Cardiac muscle cell (in vitro differentiated cells and primary cell): ENCODE measurements around the gene MACROD2. TPM values are rescaled to one million over a fixed set of nuclear protein-coding genes. Genes with fewer than 3 reads are reported as not detected.
"Not testable (repeated sequence)": the region's sequence is repeated elsewhere in the genome, so short reads cannot be mapped to it uniquely, and the experiment has no call there.

Source experiments
- DNase-seq, 2 donors: peaks; one replicate each; pipeline versions ENCODE4 v3.0.0 to v3.0.0-alpha.2; 2010 to 2017; ENCODE audit warnings: low read depth in 1 of 2, low spot score in 1 of 2
- H3K27ac ChIP-seq: fragments of 200-600 bp; sonication (generic); 2 replicates; pipeline ENCODE4 v1.5.1; 2016
- H3K27me3 ChIP-seq: fragments of 200-600 bp; sonication (generic); 2 replicates; pipeline ENCODE4 v1.6.0; 2016; ENCODE audit warnings: control low read depth
- H3K36me3 ChIP-seq: fragments of 200-600 bp; sonication (generic); 2 replicates; pipeline ENCODE4 v1.5.1; 2016; ENCODE audit warnings: control low read depth
- H3K4me1 ChIP-seq: fragments of 200-600 bp; sonication (generic); 2 replicates; pipeline ENCODE4 v1.8.1; 2017; ENCODE audit warnings: low read depth, mild to moderate bottlenecking, mixed run types
- H3K4me3 ChIP-seq: fragments of 200-600 bp; sonication (generic); 2 replicates; pipeline ENCODE4 v1.5.1; 2016; ENCODE audit warnings: mild to moderate bottlenecking
- H3K9me3 ChIP-seq: fragments of 200-600 bp; sonication (generic); 2 replicates; pipeline ENCODE4 v1.5.1; 2017; ENCODE audit warnings: low read depth, mild to moderate bottlenecking, control low read depth
- polyA plus RNA-seq: library from polyadenylated mRNA; unstranded; fragments of >200 nt; fragmentation: Nextera tagmentation; extraction: Ambion mirVana; gene quantifications from 2 replicates; pipeline ENCODE4 v1.2.1, GENCODE V29; 2016
- total RNA-seq: library from RNA; depleted of rRNA; stranded (reverse); fragments of >200 nt; gene quantifications from 2 replicates; pipeline ENCODE4 v1.2.3, GENCODE V29; 2016
- TF ChIP-seq, protein P1 (sequence below): IDR thresholded peaks from 2 replicates; pipeline ENCODE4 v1.5.1; 2012; ENCODE audit warnings: low read depth, mild to moderate bottlenecking, low read length

Gene MACROD2
- total and polyA plus RNA-seq, 2 experiments from 2014 or later, result 9.3 to 14.4 TPM

DNA sequence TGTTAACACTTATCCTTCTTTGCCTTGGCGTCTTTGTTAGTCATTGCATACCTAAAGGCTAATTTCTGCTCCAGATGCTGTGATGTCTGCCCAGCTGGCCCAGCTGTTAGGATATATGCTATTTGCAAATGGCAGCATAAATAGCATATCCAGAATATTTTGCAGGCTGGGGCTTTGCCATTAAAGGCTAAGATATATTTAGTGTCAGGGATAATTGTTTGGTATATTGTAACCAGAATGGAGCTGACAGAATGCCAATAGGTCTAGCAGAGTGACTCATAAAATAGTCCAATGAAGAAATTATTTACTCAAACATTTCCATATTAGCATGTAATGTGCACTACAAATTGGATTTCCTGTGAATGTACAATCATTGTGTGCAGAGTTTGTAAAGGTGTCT, 926.2 kb downstream of the MACROD2 start:
- H3K9me3 ChIP-seq, result no peaks in the 10 kb centered on the region
- TF ChIP-seq, protein P1, sequence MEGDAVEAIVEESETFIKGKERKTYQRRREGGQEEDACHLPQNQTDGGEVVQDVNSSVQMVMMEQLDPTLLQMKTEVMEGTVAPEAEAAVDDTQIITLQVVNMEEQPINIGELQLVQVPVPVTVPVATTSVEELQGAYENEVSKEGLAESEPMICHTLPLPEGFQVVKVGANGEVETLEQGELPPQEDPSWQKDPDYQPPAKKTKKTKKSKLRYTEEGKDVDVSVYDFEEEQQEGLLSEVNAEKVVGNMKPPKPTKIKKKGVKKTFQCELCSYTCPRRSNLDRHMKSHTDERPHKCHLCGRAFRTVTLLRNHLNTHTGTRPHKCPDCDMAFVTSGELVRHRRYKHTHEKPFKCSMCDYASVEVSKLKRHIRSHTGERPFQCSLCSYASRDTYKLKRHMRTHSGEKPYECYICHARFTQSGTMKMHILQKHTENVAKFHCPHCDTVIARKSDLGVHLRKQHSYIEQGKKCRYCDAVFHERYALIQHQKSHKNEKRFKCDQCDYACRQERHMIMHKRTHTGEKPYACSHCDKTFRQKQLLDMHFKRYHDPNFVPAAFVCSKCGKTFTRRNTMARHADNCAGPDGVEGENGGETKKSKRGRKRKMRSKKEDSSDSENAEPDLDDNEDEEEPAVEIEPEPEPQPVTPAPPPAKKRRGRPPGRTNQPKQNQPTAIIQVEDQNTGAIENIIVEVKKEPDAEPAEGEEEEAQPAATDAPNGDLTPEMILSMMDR, result no peak
- no peaks in the 10 kb centered on the region for H3K36me3 ChIP-seq
- H3K4me3 ChIP-seq, result no peak overlapping the region
- H3K27ac ChIP-seq, result no peak overlapping the region
- DNase-seq, result no peak
- H3K27me3 ChIP-seq, result no peaks in the 10 kb centered on the region
- H3K4me1 ChIP-seq, result peaks cover 10% of the 10 kb centered on the region

DNA sequence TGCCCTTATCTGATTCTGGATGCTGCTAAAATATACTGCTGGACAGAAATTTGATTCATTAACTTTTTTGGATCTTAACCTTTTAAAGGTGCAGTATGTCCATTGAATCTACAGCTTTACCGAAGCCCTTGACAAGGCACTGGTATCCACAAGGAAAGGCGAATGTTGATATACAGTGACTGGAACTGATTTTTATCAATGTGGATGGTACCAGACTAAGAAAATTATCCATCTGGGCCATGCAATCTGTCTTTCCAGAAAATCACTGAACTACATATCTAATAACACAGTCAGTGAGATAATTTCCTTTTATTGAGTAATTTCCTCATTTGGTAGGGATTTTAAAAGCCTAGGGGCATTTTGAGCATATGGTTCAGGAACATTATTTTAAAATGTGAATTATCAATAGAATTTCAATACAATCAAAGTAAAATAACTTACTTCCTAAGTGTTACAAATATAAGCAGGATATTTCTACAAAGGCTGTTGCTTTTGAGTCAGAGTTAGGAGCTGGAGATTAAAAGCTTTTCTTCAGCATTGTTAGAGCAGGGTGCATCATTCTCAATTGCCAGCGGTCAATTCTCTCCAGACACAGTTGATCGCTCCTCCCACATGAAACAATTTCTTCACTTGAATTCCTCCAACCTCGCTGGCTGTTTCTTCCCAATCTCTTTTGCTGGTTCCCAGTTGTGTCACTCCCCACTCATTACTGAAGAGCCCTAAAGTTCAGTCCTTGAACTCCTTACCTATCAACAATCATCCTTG, 927.4 kb downstream of the MACROD2 start:
- Histone ChIP-seq H3K27me3 (no peaks in the 10 kb centered on the region), H3K36me3 (no peaks in the 10 kb centered on the region), H3K4me1 (peaks cover 10% of the 10 kb centered on the region), H3K9me3 (no peaks in the 10 kb centered on the region), H3K4me3 (no peak overlapping the region), H3K27ac (no peak overlapping the region)
- no peak for DNase-seq
- TF ChIP-seq, protein P1, result no peak

DNA sequence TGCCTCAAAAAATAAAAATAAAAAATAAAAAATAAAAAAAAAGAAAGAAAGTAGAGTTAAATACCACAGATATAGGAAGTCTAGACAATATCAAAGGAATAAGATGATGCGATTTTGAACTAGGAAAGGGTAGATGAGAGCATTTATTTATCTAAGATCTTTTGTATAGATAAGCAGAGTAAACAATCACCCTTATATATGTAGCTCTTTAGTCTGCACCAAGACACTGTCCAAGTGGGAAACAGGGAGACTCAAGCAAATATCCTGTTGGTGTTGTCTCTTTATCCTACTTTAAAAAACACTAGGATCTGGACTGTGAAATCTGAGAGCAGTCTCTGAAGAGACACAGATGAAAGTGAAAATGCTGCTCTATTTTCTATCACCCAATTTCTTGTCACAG, 929.1 kb downstream of the MACROD2 start:
- H3K27ac ChIP-seq, result no peak overlapping the region
- no peak overlapping the region for H3K4me3 ChIP-seq
- TF ChIP-seq, protein P1, result no peak
- peaks cover 5% of the 10 kb centered on the region for H3K4me1 ChIP-seq
- no peaks in the 10 kb centered on the region for H3K36me3 ChIP-seq
- DNase-seq, result no peak
- no peaks in the 10 kb centered on the region for H3K9me3 ChIP-seq
- no peaks in the 10 kb centered on the region for H3K27me3 ChIP-seq

DNA sequence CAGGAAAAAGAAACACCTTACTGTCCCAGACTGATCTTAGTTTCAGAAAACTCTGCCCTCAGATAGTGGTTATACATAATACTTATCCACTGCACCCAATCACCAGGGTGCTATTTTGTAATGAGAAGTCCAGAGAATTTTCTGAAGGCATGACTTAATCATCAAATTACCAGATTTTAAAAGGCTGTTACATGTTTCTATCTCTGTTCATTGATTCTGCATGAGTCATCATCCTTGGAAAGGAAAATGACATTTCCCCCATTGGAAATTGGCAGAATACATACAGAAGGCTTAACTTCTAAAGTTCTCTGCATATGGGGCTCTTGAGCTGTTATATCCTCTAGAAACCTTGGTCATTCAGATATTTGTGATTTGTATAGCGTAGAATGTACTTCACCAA, 930.0 kb downstream of the MACROD2 start:
- Histone ChIP-seq H3K4me3 (no peak overlapping the region), H3K4me1 (peaks cover 4% of the 10 kb centered on the region), H3K27ac (no peak overlapping the region), H3K36me3 (no peaks in the 10 kb centered on the region), H3K9me3 (no peaks in the 10 kb centered on the region), H3K27me3 (no peaks in the 10 kb centered on the region)
- TF ChIP-seq, protein P1, result no peak
- DNase-seq, result no peak

DNA sequence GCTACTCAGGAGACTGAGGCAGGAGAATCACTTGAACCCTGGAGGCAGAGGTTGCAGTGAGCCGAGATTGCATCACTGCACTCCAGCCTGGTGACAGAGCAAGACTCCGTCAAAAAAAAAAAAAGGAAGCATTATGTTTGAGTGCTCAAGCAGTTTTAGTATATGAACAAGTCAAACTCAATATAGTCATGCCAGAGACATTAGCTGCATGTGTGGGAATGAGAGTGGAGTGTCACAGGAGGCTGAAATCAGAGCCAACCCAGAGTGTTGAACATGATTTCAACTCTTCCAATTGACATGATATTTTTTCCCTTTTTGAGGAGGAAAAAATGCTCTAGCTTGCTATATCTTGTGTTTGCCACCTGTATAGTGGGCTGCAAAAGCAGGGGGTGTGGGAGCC, 931.1 kb downstream of the MACROD2 start:
- DNase-seq, H3K27ac ChIP-seq, H3K4me3 ChIP-seq, H3K36me3 ChIP-seq, H3K27me3 ChIP-seq, H3K9me3 ChIP-seq, H3K4me1 ChIP-seq: not testable (repeated sequence)

DNA sequence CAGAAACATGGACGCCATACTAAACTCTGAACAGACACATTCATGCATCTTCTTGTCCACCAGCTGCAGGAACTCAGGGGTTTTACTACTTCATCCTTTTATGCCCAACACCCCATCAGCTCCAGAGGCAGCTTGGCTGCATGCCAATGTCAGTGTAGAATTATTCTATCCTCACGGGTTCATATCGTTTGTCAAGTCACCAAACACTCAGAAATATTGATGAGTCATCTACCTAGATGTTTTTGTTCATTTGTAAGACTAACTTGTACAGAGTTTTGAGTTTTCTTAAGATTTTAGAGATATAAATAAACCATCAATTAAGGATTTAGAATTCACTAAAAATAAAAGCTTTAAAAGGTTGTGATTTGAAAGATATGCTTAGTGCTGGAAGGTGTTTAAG, 932.8 kb downstream of the MACROD2 start:
- H3K9me3 ChIP-seq, result no peaks in the 10 kb centered on the region
- no peaks in the 10 kb centered on the region for H3K36me3 ChIP-seq
- H3K4me3 ChIP-seq, result no peak overlapping the region
- no peak overlapping the region for H3K27ac ChIP-seq
- peaks cover under 1% of the 10 kb centered on the region for H3K4me1 ChIP-seq
- H3K27me3 ChIP-seq, result no peaks in the 10 kb centered on the region
- TF ChIP-seq, protein P1, result no peak
- no peak for DNase-seq
